HepG2 (cell line): Measurements from ENCODE around the gene INPP5E. TPM values are rescaled to one million over a fixed set of nuclear protein-coding genes. Genes with fewer than 3 reads are reported as not detected.

Source experiments
- ATF7-NPFF ChIP-seq: sonication (generic); formaldehyde crosslinking; IDR thresholded peaks from 2 replicates; pipeline ENCODE4 v1.8.1; 2023; ENCODE audit warnings: mild to moderate bottlenecking, low read depth, missing genetic modification reagents, moderate library complexity
- FOSL2 ChIP-seq: sonication (generic); formaldehyde crosslinking; IDR thresholded peaks from 2 replicates; pipeline ENCODE4 v1.4.0; 2020; ENCODE audit warnings: missing genetic modification reagents
- FOXK1 ChIP-seq: sonication (generic); formaldehyde crosslinking; IDR thresholded peaks from 2 replicates; pipeline ENCODE4 v1.4.0; 2020; ENCODE audit warnings: low read depth, missing genetic modification reagents, borderline replicate concordance
- GABPA ChIP-seq, 2 experiments: IDR thresholded peaks; 2 replicates each; pipeline ENCODE4 v1.6.1; 2011 to 2016; ENCODE audit warnings: low read depth in 2 of 2, low read length in 1 of 2, missing biosample characterization in 1 of 2, missing genetic modification characterization in 1 of 2
- HIC2 ChIP-seq: sonication (generic); formaldehyde crosslinking; IDR thresholded peaks from 2 replicates; pipeline ENCODE4 v1.9.0; 2022; ENCODE audit warnings: low read depth, missing genetic modification reagents
- JDP2 ChIP-seq: sonication (generic); formaldehyde crosslinking; IDR thresholded peaks from 2 replicates; pipeline ENCODE4 v1.8.1; 2022; ENCODE audit warnings: missing genetic modification reagents, borderline replicate concordance
- POLR2A ChIP-seq, 2 experiments: IDR thresholded peaks; 2 replicates each; pipeline ENCODE4 v1.6.1; 2011; ENCODE audit warnings: low read depth in 2 of 2, low read length in 2 of 2, mild to moderate bottlenecking in 1 of 2, moderate library complexity in 1 of 2; ENCODE audit not compliant: insufficient read depth in 1 of 2
- SALL1 ChIP-seq: sonication (generic); formaldehyde crosslinking; IDR thresholded peaks from 2 replicates; pipeline ENCODE4 v1.8.0; 2022; ENCODE audit warnings: mild to moderate bottlenecking, missing genetic modification reagents
- SETDB1 ChIP-seq: sonication (generic); formaldehyde crosslinking; IDR thresholded peaks from 2 replicates; pipeline ENCODE4 v1.5.1; 2020; ENCODE audit warnings: missing genetic modification reagents, mild to moderate bottlenecking, borderline replicate concordance
- XRCC5 ChIP-seq: fragments of 200-400 bp; formaldehyde crosslinking; optimal IDR thresholded peaks from 2 replicates; pipeline ENCODE3; 2017; ENCODE audit warnings: mild to moderate bottlenecking, low read length
- ZBTB14 ChIP-seq: sonication (generic); formaldehyde crosslinking; IDR thresholded peaks from 2 replicates; pipeline ENCODE4 v1.4.0; 2020; ENCODE audit warnings: missing genetic modification reagents
- ZBTB42 ChIP-seq: sonication (generic); formaldehyde crosslinking; IDR thresholded peaks from 2 replicates; pipeline ENCODE4 v1.5.0; 2020; ENCODE audit warnings: mild to moderate bottlenecking, missing genetic modification reagents
- ZNF205 ChIP-seq: IDR thresholded peaks from 2 replicates; pipeline ENCODE4 v1.6.1; 2018; ENCODE audit warnings: missing biosample characterization, missing genetic modification reagents
- ZNF280B ChIP-seq: sonication (generic); formaldehyde crosslinking; IDR thresholded peaks from 2 replicates; pipeline ENCODE4 v1.5.0; 2020; ENCODE audit warnings: missing genetic modification reagents, mild to moderate bottlenecking, borderline replicate concordance
- ZNF30 ChIP-seq: sonication (generic); formaldehyde crosslinking; IDR thresholded peaks from 2 replicates; pipeline ENCODE4 v1.5.0; 2020; ENCODE audit warnings: mild to moderate bottlenecking, missing genetic modification reagents
- ZSCAN20 ChIP-seq: sonication (generic); formaldehyde crosslinking; IDR thresholded peaks from 2 replicates; pipeline ENCODE4 v1.4.0; 2020; ENCODE audit warnings: missing genetic modification reagents, mild to moderate bottlenecking, borderline replicate concordance
- ZSCAN21 ChIP-seq: sonication (generic); formaldehyde crosslinking; IDR thresholded peaks from 2 replicates; pipeline ENCODE4 v1.8.0; 2022; ENCODE audit warnings: mild to moderate bottlenecking, missing genetic modification reagents, moderate library complexity, borderline replicate concordance
- polyA plus RNA-seq, 8 experiments: library from polyadenylated mRNA; depleted of rRNA in 3 of 8; stranded (reverse) in 7 of 8; unstranded in 1 of 8; fragments of >200 nt; fragmentation: Illumina TruSeq in 4 of 8; extraction: Trizol in 4 of 8; gene quantifications; 2 replicates each; pipeline versions ENCODE4 v1.2.1 to v1.2.3, GENCODE V29; 2011 to 2016; ENCODE audit warnings: low read depth in 4 of 8, missing spikeins in 1 of 8, mixed read lengths in 1 of 8; ENCODE audit not compliant: insufficient read depth in 1 of 8
- total RNA-seq, 5 experiments: library from RNA; depleted of rRNA; stranded (reverse); fragments of >200 nt; fragmentation: Illumina TruSeq; extraction: Trizol; gene quantifications; 2 replicates each; pipeline ENCODE4 v1.2.3, GENCODE V29; 2016; ENCODE audit warnings: low read depth in 1 of 5
- TF ChIP-seq, protein P1 (sequence below): IDR thresholded peaks from 2 replicates; pipeline ENCODE4 v1.6.1; 2016; ENCODE audit warnings: missing compliant biosample characterization, missing genetic modification reagents, borderline replicate concordance
- TF ChIP-seq, protein P2 (sequence below): sonication (generic); formaldehyde crosslinking; IDR thresholded peaks from 2 replicates; pipeline ENCODE4 v1.9.0; 2021; ENCODE audit warnings: missing genetic modification reagents, borderline replicate concordance
- TF ChIP-seq, protein P3 (sequence below): IDR thresholded peaks from 2 replicates; pipeline ENCODE4 v1.6.1; 2016; ENCODE audit warnings: missing biosample characterization, missing genetic modification reagents, low read depth

Gene INPP5E
- total and polyA plus RNA-seq, 2 of the 13 experiments (the other 11 are each of a cell fraction or from before 2014, with no cell fraction given), result 5.5 TPM

GRCh38 chr9:136483589-136484152 lies 44.0 kb upstream of the INPP5E start (continued):
- TF ChIP-seq POLR2A (IDR thresholded peaks at IDR 0.05; ENCODE audit: insufficient read depth in 1 of 2, low read depth in 2 of 2, low read length in 2 of 2) (peak in 1 of 2 experiments; percentile 73; a peak in 2 of 4 replicates), FOXK1 (peak; percentile 20; the same call in 1 of the 2 replicates), FOSL2 (CRISPR knock-in tag) (peak; percentile 37; the same call in 1 of the 2 replicates), ZBTB14 (peak; percentile 59), ZSCAN21 (no peak), HIC2 (CRISPR knock-in tag) (peak; percentile 32; the same call in 1 of the 2 replicates), SETDB1 (CRISPR knock-in tag) (no peak), ZNF205 (CRISPR knock-in tag) (peak; percentile 23; the same call in 1 of the 2 replicates), ZSCAN20 (CRISPR knock-in tag) (no peak), ZNF280B (CRISPR knock-in tag) (no peak), SALL1 (CRISPR knock-in tag) (peak; percentile 66), XRCC5 (peak; percentile 30), ZBTB42 (0 out of 2 replicates have a peak, but pooled peaks have one; percentile 72), ZNF30 (0 out of 2 replicates have a peak, but pooled peaks have one; percentile 70), GABPA (IDR thresholded peaks at IDR 0.05; ENCODE audit: low read depth, low read length) (no peak), GABPA (CRISPR knock-in tag; IDR thresholded peaks at IDR 0.05; ENCODE audit: low read depth) (peak; percentile 64; the same call in 1 of the 2 replicates), ATF7-NPFF (CRISPR knock-in tag) (0 out of 2 replicates have a peak, but pooled peaks have one; percentile 24), JDP2 (CRISPR knock-in tag) (no peak)
- TF ChIP-seq, protein P1, sequence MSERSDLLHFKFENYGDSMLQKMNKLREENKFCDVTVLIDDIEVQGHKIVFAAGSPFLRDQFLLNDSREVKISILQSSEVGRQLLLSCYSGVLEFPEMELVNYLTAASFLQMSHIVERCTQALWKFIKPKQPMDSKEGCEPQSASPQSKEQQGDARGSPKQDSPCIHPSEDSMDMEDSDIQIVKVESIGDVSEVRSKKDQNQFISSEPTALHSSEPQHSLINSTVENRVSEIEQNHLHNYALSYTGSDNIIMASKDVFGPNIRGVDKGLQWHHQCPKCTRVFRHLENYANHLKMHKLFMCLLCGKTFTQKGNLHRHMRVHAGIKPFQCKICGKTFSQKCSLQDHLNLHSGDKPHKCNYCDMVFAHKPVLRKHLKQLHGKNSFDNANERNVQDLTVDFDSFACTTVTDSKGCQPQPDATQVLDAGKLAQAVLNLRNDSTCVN, result 0 out of 2 replicates have a peak, but pooled peaks have one; percentile 49
- TF ChIP-seq, protein P2, sequence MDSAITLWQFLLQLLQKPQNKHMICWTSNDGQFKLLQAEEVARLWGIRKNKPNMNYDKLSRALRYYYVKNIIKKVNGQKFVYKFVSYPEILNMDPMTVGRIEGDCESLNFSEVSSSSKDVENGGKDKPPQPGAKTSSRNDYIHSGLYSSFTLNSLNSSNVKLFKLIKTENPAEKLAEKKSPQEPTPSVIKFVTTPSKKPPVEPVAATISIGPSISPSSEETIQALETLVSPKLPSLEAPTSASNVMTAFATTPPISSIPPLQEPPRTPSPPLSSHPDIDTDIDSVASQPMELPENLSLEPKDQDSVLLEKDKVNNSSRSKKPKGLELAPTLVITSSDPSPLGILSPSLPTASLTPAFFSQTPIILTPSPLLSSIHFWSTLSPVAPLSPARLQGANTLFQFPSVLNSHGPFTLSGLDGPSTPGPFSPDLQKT (CRISPR knock-in tag), result peak; percentile 24; the same call in 1 of the 2 replicates
- TF ChIP-seq, protein P3, sequence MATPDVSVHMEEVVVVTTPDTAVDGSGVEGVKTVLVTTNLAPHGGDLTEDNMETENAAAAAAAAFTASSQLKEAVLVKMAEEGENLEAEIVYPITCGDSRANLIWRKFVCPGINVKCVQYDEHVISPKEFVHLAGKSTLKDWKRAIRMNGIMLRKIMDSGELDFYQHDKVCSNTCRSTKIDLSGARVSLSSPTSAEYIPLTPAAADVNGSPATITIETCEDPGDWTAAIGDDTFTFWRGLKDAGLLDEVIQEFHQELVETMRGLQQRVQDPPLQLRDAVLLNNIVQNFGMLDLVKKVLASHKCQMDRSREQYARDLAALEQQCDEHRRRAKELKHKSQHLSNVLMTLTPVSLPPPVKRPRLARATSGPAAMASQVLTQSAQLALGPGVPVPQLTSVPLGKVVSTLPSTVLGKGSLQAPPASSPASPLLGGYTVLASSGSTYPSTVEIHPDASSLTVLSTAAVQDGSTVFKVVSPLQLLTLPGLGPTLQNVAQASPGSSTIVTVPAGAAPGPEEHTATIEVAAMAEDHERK (CRISPR knock-in tag), result peak; percentile 52; the same call in 1 of the 2 replicates
